Stimulated activated CD4-positive, alpha-beta T cell treated with anti-CD3 and anti-CD28 coated beads, Interleukin-2, amount 100 ng/mL, for 4 hours (primary cell): ENCODE measurements around the gene SRBD1.

Experiments
- DNase-seq: peaks from one replicate; pipeline ENCODE4 v3.0.0-alpha.2; 2020; ENCODE audit warnings: low read depth

SRBD1 gene

DNA sequence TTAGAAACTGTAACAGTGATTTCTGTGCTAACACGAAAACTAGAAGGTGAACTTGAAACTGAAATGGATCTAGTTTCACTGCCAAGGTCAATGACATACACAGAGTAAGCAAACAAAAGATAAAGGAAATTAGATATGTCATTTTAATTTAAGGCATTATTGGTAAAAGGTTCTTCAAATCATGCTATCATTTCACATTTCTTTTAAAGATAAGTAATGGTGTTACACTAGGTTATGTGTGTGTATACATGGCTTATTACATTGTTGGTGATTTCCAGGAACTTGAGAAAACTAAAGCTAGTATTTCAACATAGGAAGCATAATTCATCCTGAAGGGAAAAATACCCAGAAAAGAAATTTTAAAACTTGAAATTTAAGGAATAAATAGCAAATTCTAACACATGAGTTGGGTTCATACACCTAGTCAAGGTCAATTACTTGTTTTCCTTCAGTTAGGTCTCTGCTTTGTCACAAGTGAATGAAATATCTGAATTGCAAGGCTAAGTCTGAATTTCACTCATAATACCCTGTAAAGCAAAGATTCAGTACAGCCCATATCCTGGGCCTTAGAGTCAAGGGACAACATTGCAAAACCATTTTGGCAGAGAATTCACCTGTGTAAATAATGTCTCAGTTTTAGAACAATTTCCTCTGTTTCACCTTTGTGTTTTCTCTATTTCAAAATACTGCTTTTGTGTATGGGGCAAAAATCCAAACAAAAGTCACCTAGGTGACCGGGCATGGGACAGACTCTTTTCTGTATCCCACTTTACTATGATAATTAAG lies 141.6 kb downstream of the SRBD1 start:
- DNase-seq: no peak

DNA sequence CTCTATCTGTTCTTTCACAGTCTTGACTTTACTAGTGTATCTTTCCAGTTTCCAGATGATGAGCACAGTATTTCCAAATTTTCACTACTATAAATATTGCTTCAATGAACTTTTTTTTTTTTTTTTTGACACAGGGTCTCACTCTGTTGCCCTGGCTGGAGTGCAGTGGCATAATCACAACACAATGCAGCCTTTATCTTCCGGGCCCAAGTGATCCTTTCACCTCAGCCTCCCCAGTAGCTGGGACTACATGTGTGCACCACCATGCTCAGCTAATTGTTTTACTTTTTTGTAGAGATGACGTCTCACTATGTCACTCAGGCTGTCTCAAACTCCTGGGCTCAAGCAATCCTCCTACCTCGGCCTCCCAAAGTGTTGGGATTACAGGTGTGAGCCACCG lies 142.8 kb downstream of the SRBD1 start:
- no peak for DNase-seq

DNA sequence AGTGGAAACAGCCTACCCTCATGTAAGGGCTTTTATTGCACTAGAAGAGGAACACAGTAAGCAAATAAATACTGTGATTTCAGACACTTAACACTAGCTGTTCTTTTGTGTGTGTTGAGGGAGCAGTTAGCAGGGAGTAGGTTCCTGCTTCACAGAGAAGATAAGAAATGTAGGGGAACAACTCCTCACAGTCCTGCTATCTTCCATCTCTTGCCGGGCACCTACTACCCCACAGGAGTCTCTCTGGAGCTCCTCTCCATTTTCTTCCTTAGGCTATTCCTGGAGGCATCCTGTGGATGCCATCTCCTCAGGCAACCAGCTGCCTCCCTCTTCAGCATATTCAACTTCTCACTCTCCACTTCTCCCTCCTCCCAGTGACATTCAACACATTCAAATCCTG lies 145.0 kb downstream of the SRBD1 start:
- no peak for DNase-seq

DNA sequence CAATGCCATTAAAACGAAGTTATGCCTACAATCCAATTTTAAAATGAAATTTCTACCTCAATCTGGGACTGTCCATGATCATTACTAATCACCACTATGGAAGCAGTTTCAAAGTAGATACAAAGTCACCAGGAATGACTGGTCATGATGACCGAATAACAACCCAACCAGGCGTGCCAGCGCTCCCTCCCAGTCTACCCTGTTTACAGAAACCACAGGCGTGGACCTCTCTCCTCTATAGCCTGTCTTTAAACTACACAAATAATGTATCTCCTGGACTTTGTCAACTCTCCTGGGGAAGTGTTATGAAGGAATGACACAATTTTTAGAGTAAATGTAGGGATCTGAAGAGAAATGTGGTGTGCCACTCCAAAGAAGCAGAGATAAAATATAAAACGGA lies 150.2 kb downstream of the SRBD1 start:
- DNase-seq: no peak

DNA sequence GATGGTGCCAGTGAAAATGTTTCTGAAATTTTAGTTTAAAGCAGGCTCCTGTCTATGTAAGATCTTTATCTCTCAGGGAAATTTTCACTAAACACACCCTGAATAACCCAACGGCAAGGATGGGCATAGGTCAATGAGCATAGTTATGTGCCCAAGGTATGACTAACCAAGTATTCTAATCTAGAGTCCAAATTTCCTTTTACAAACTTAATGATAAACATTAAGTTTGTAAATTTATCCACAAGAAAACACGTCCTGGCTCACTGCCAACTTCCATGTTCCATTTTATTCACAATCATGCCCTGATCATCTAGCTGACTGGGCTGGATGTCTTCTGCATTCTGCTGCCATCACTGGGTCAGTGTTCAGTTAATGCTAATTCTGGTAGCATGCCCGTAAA lies 151.2 kb downstream of the SRBD1 start:
- no peak for DNase-seq

DNA sequence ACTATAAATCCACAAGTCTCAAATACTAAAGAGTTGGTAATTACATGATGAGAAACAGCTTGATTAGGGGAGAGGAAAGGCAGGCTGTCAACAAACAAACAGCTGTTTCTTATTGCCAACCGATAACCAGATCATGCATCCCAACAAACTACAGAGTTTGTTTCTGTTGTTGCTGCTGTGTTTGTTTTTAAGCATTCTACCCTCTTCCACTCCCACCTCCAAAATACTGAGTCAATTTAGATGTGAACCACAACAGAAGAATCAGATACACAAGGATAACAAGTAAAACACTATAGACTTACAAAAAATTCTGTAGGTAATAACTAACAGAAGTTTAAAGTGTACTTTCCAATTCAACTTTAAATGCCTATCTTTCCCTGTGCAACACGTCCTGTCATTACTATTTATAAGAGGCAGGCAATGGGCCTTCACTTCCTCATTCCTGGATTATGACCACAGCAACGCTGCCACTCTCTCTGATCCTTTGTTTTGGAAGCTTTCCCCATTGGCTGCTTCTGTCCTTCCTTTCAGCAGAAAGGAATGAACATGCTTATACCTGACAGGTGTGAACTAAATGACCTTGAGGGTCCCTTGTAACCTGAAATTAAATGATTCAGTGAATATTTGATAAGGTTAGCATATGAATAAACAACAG lies 152.0 kb downstream of the SRBD1 start:
- DNase-seq: no peak

DNA sequence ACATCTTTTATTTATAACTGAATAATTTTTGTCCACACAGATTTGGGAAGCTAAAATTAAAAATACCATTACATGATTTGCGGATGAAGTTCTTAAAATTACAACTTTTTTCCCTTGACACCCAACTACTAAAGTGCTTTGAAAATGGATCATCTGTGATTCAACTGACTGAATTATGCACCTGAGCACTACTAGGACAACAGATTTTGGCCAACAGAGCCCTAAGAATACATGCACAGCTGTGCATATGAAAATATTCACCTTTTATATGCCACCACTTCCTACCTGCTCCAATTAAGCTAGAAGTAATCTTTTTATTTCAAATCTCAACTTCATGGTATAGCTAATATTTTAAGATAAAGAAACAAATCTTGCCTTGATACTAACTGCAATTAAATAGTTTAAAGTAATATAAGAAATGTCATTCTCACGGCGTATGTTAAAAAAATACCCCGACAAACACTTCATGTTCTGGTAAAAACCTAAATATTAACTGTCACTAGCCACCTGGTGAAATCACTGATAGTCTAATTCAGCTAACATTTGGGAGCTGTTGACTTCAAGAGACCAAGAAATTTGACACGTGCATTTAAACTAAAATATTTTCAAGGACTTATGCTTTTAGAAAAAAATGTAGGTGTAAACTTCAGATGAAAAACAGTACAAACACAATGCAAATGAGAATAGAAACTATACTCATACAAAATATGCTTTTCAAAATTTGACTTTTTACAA lies 153.7 kb downstream of the SRBD1 start:
- DNase-seq: no peak

DNA sequence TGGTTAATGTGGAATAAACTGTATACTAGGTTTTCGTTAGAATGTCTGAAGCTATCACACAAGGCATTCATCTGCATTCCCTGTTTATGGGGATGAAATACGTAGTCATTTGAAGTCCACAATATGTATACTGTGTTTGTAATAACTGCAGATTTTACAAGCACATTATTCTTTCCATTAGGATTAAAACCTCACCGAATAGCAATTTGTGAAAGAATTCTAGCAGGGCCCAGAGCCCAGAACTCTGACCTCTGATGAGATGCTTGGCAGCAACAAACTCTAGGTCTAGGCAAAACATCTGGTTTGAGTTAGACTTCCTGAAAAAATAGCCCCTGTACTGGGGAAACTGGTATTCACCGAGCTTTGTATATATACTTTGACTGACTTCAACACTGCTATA lies 158.2 kb downstream of the SRBD1 start:
- no peak for DNase-seq

DNA sequence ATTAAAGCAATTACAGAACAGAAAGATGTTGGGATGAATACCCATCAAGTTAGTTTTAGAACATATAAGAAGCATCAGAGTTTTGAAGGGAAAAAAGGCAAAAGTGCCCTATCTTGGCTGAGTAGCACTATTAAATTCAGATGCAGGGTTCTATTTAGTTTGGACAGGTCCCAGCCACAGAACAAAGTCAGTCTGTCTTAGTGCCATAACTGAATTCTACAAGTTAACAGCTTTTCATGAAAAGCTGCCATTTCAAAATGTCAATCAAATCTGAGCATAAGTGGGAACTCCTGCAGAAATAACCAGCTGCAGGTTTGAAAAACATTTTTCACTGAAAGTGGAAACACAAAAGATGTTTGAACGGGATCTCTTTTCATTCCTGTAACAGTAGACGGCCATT lies 160.4 kb downstream of the SRBD1 start:
- DNase-seq: no peak

DNA sequence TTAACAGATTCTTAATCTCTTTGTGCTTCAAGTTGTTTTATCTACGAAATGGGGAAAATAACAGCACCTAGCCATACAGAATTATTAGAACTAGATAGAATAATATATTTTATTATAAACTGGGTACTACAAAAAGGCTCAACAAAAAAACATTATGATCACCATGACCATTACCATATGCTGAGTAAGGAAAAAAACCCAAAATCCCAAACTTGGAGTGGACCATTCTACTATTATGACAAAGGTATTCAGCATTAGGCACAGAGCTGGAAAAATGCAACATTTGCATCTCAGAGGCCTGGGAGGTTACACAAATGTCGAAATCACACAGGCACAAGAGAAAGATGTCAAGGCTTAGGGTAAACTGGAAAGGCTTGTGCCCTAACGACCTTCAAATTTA lies 162.8 kb downstream of the SRBD1 start:
- no peak for DNase-seq

DNA sequence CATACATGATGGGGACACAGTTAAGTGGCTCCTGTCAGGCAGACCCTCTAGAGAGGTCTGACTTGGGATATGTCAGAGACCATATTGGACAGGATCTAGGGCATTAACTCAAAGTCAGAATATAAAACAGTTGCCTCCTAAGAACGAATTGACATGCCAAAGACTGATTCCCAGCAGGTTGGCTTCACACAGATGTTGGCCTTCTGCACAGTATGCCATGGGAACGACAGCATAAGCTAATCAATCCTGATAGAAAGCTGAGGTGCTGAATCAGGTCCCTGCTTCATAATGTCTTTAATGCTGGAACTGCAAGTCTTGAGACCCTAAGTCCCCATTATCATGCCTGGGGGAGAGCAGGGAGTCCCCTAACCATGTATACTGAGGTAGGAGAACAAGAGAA lies 165.1 kb downstream of the SRBD1 start:
- no peak for DNase-seq

DNA sequence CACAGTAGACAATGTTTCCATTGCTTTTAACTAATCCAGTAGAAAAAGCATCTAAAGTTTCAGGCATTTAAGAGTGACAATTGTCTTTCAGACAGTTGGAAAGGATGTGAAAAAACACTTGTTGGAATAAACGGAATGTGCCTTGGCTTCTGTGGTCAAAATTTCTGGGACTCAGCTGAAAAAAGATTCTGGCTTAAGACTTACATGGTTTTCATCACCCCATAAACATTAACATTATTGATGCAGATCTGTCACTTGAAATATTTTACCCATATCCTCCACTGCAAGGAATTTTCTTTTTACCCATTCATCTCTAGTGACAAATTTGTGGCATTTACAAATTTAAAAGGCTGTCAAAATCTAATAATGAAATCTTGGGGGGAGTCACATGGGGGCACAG lies 166.0 kb downstream of the SRBD1 start:
- no peak for DNase-seq

DNA sequence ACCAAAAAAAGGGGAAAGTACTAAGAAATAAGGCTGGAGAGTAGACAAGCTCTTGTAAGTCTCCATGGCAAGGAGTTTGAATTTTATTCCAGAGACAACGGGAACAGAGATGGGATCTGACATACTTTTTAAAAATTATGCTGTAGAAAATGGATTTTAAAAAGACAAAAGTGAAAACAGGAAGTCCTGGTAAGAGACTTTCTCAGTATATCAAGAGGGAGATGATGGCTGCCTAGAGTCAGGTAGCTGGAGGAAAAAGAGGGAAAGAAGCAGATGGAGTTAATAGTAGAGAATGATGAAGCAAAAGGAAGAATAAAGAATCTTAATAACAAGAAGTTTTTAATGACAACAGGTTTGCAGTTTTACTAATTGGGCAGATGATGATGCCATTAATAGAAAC lies 168.1 kb downstream of the SRBD1 start:
- DNase-seq: no peak

DNA sequence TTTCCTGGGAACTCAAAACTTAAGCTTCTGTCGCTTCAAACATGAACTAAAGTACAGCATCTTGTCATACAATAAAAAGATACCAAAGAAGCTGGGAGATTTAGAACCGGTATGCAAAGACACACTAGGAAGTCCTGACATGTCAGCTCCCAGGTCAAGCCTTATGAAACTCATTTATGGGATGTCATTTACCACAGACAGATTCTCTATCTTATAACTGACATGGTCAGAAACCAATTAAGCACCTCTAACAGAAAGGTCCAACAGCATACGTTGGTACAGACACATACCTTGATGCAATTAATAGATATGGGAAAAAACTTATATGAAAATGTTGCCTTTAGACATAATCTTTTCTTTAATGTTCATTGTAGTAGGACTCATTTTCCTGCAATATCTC lies 169.0 kb downstream of the SRBD1 start:
- no peak for DNase-seq

DNA sequence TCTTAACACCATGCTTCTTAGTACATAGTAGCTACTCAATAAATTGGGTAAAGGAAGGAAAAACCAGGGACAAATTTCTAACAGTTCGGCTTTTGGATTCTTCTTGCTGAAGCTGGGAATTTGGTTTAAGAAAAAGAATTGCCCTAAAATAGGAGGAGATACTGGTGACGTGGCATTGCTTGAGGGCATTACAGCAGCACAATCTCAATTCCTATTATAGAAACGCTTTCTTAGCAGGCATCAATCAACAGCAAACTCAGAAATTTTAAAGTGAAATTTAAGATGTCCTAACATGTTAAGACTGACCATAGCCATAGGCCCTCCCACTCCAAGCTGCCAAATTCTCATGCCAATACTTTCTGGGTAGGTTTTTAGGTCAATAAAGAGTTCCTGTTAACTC lies 169.5 kb downstream of the SRBD1 start:
- no peak for DNase-seq

DNA sequence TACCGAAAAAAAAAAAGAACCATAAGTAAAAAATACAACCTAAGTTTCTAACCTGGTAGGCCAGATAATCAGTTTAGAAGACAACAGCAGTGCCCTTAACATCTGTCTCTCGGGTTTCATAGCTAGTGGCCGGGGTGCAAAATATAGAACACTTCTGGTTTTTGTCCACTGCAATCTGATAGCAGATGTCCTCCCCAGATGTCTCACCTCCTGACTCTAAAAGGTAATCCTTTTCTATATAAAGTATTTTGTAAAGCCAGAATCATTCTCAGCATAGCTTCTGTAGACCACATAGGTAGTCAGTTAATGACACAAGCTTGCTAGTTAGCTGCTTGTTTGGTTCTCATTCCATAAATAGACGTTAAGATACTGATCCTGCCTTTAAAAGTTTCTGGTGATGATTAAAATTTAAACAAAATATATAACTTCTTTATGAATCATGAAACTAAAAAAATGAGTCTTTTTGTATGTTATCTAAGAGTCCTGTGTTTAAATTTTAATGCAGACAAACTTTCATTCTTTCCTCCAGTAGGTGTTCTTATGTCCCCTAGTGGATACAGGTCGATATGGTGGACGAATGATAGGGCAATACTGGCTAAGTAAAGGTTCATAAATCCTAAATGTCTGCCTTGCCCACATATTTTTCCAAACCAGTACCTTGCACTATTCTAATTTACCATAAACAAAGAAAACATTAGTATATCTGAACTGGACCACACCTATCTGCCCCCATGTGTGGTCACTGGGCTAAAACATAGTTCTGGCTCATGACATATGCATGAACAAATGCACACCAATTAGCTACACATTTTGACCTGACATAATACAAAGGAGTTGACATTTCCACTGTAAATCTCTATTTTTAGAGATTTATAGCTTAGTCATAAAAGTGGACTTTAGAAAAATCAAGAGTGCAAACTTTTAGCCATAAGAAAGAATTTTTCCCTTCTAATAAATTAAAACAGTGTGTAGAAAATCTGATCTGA lies 171.0 kb downstream of the SRBD1 start:
- DNase-seq: no peak

DNA sequence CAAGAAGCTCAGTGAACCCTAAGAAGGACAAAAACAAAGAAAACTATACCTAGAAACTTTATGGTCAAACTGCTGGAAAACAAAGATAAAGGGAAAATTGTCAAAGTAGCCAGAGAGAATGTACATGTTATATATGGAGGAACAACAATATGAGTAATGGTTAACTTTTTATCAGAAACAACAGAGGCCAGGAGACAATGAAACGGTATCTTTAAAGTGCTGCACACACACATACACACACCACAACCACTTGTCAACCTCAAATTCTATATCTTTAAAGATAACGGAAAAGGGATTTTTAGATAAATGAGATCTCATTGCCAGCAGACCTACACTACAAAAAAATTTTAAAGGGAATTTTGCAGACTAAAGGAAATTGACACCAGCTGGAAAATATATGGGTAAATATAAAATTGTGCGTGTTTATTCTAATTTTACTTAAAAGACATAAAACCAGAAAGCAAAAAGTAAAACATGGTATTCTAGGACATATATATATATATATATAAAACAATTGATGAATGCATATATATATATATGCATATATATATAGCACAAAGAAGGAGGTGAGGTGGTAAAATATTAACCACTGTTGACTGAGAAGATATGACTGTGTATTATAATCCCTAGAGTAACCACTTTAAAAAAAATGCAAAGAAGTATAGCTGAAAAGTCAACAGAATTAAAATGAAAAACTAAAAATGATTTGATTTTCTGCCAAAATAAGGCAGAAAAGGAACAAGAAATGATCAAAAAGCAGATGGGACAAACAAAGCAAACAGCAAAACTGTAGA lies 172.0 kb downstream of the SRBD1 start:
- DNase-seq: no peak

DNA sequence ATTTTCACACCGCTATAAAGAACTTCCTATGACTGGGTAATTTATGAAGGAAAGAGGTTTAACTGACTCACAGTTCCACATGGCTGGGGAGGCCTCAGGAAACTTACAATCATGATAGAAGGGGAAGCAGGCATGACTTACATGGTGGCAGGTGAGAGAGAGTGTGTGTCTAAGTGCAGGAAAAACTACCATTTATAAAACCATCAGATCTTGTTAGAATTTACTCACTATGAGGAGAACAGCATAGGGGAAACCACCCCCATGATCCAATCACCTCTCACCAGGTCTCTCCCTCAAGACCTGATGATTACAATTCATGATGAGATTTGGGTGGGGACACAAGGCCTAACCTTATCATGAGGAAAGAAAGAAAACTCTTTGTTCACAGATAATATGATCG lies 174.6 kb downstream of the SRBD1 start:
- no peak for DNase-seq

DNA sequence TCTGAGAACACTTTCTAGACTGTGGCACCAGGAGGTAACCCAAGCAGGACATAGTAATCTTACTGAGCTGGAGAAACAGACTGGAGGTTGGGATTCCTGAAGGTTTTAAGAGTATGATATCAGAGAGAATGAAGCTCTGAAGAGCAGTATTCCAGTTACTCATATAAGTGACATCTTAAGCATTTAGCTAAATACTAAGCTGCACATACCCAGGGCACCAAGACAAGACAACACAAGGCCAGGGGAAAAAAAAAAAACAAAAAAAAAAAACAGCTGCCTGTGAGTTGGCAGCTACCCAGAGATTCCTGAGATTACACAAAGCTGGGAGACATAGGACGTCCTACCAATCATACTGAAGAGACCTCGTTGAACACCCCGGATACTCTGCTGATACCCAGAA lies 175.8 kb downstream of the SRBD1 start:
- no peak for DNase-seq

DNA sequence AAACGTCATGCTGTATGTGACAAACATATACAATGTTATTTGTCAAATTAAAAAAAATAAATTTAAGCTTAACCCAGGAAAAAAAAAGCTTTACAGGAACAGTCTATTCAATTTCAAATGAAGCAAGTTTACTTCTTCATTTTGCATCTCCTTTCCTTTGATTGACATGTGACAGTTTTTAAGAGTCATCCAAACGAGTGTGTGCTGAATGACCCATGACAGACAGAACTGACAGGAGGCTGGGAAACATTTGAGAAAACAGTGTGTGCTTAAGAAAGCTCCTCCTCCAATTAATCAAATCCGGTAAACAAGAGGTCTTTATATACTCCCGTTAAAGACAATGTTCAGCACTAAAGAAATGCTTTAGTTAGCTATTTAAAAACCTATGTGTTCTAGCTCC lies 177.7 kb downstream of the SRBD1 start:
- no peak for DNase-seq

DNA sequence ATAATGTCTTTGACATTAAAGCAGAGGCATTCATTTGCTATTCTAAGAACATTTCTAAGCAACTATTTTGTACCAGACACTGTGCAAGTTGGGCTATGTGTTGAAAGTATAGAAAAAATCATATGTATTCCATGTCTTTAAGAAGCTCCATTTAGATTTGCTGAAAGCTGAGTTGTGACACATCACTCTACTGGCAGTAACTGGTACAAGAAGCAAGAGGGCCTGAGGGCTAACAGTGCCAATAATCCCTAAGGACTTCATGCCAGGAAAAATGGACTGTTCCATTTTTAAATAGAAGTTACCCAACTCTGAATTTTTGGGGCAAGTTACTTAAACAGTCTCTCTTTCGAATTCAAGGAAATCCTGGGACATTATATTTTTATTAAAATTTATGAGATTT lies 178.7 kb downstream of the SRBD1 start:
- no peak for DNase-seq
